K562 (cell line): Measurements from ENCODE around the gene BORCS5. TPM values are rescaled to one million over a fixed set of nuclear protein-coding genes. Genes with fewer than 3 reads are reported as not detected.

Experiments used
- ATAC-seq: fragments of 200-7000 bp; cut with Tn5 transposase; 3 replicates; pipeline ENCODE4 v1.9.1; 2020; ENCODE audit warnings: moderate library complexity
- BruUV-seq: library from RNA; stranded (reverse); fragments of 400-500 nt; replicated peaks from 2 replicates; lab custom pipeline; 2021; lab: Mats Ljungman, UMichigan
- CTCF ChIA-PET: fragments of 300-600 bp; formaldehyde crosslinking; extraction: SDS; loops from one replicate; lab custom pipeline; 2021; ENCODE audit warnings: low intra/inter-chr PET ratio; lab: Yijun Ruan, JAX
- POLR2A ChIA-PET: fragments of 300-600, 350-650 bp; sonication (Branson Sonifier 250); formaldehyde crosslinking; extraction: SDS; loops from one replicate; lab custom pipeline; 2021; ENCODE audit warnings: antibody characterized with exemption, inconsistent platforms; lab: Yijun Ruan, JAX
- DNase-seq, 4 experiments: peaks; one replicate each; pipeline versions ENCODE4 v3.0.0 to v3.0.0-alpha.2; 2011 to 2018; ENCODE audit warnings: low spot score in 3 of 4, mixed read lengths in 3 of 4; ENCODE audit errors: extremely low read depth in 1 of 4
- FAIRE-seq: peaks from 2 replicates; lab custom pipeline; 2011; peaks lifted over from hg19 to GRCh38; lab: Jason Lieb, UNC
- H2AFZ ChIP-seq: 2 replicates; pipeline ENCODE4 v1.6.0; 2011; ENCODE audit warnings: low read depth, low read length, control low read depth, inconsistent platforms
- H3K27ac ChIP-seq: fragments of 200-600 bp; 3 replicates; pipeline ENCODE4 v1.8.0; 2011; ENCODE audit warnings: low read depth, mild to moderate bottlenecking, control low read depth, inconsistent platforms, low read length, moderate library complexity, mixed read lengths; ENCODE audit errors: extremely low read depth
- H3K27me3 ChIP-seq, 2 experiments: fragments of 300-600 bp in 1 of 2; 2 replicates in 1 of 2; 3 replicates in 1 of 2; pipeline versions ENCODE4 v1.6.0 to v1.8.0; 2011; ENCODE audit warnings: inconsistent platforms in 2 of 2, low read length in 2 of 2, mild to moderate bottlenecking in 1 of 2, mixed read lengths in 1 of 2, moderate library complexity in 1 of 2; ENCODE audit not compliant: control insufficient read depth in 2 of 2, insufficient read depth in 2 of 2
- H3K36me3 ChIP-seq: fragments of 300-600 bp; 3 replicates; pipeline ENCODE4 v1.8.0; 2011; ENCODE audit warnings: mild to moderate bottlenecking, low read length, inconsistent platforms; ENCODE audit not compliant: control insufficient read depth, insufficient read depth
- H3K4me1 ChIP-seq, 2 experiments: fragments of 200-600 bp in 1 of 2; replicated peaks in 1 of 2; 2 replicates in 1 of 2; 3 replicates in 1 of 2; pipeline versions ENCODE4 v1.5.1 to v1.8.0; 2011; ENCODE audit warnings: inconsistent platforms in 2 of 2, low read length in 2 of 2, mild to moderate bottlenecking in 1 of 2, mixed read lengths in 1 of 2, moderate library complexity in 1 of 2; ENCODE audit not compliant: control insufficient read depth in 2 of 2, insufficient read depth in 2 of 2
- H3K4me2 ChIP-seq: 2 replicates; pipeline ENCODE4 v1.6.1; 2011; ENCODE audit warnings: low read length, control low read depth, inconsistent platforms, mixed read lengths; ENCODE audit not compliant: insufficient read depth
- H3K4me3 ChIP-seq: fragments of 200-600 bp; sonication (generic), shearing (Covaris generic); 2 replicates; pipeline ENCODE4 v1.5.1; 2016; ENCODE audit warnings: control low read depth, inconsistent platforms
- H3K79me2 ChIP-seq: fragments of 200-600 bp; 3 replicates; pipeline ENCODE4 v1.8.0; 2011; ENCODE audit warnings: low read length, inconsistent platforms; ENCODE audit not compliant: control insufficient read depth, insufficient read depth
- H3K9ac ChIP-seq, 2 experiments: 2 replicates each; pipeline versions ENCODE4 v1.6.0 to v1.6.1; 2011; ENCODE audit warnings: low read depth in 2 of 2, low read length in 2 of 2, control low read depth in 1 of 2, inconsistent platforms in 1 of 2, mild to moderate bottlenecking in 1 of 2, mixed read lengths in 1 of 2; ENCODE audit not compliant: insufficient read depth in 1 of 2
- H3K9me1 ChIP-seq: one replicate; pipeline ENCODE4 v1.6.0; 2011; ENCODE audit warnings: inconsistent platforms, mild to moderate bottlenecking, low read length, moderate library complexity; ENCODE audit not compliant: control insufficient read depth, insufficient read depth
- H3K9me3 ChIP-seq: replicated peaks from 2 replicates; pipeline ENCODE4 v1.5.1; 2011; ENCODE audit warnings: low read depth, low read length, inconsistent platforms; ENCODE audit not compliant: control insufficient read depth, insufficient read depth
- H4K20me1 ChIP-seq: replicated peaks from 2 replicates; pipeline ENCODE4 v1.6.1; 2011; ENCODE audit warnings: low read length, inconsistent platforms, mixed read lengths; ENCODE audit not compliant: control insufficient read depth, insufficient read depth
- EP300 ChIP-seq: IDR thresholded peaks from 2 replicates; pipeline ENCODE4 v1.6.1; 2012; ENCODE audit warnings: low read length, improper control_type of control experiment
- MLX ChIP-seq, 2 experiments: fragments of 450-650 bp in 1 of 2; sonication (generic) in 1 of 2; formaldehyde crosslinking; conservative IDR thresholded peaks; 2 replicates each; pipeline versions ENCODE4 v1.4.0 to v1.8.1; 2020 to 2022; ENCODE audit warnings: mild to moderate bottlenecking in 1 of 2, missing genetic modification reagents in 1 of 2
- SMAD1 ChIP-seq: fragments of 150-350 bp; IDR thresholded peaks from 2 replicates; pipeline ENCODE4 v1.6.1; 2014; ENCODE audit warnings: low read length, low read depth; ENCODE audit not compliant: partially characterized antibody
- WGBS: fragments of 100-300 bp; shearing (Covaris generic); methylation state at CpG from one replicate; pipeline ENCODE4 v1.1.6; 2016; ENCODE audit warnings: low coverage, mixed read lengths; ENCODE audit not compliant: insufficient coverage; ENCODE audit errors: missing lambda C conversion rate; 5-methylcytosine and 5-hydroxymethylcytosine counted together
- in situ Hi-C: fragments of 300-500 bp; cut with MboI; formaldehyde crosslinking; loops from 4 replicates; pipeline ENCODE4 v1.15.0; 2018; ENCODE audit warnings: inconsistent platforms, mixed read lengths
- intact Hi-C: fragments of 100-400 bp; cut with micrococcal nuclease; formaldehyde crosslinking; loops from 2 replicates; pipeline ENCODE4 v1.14.2; 2022
- polyA plus RNA-seq, 8 experiments: library from polyadenylated mRNA; depleted of rRNA in 4 of 8; stranded (reverse) in 5 of 8; unstranded in 3 of 8; fragments of >200 nt; fragmentation: Nextera tagmentation in 2 of 8; fragmentation: Illumina TruSeq in 1 of 8; extraction: Ambion mirVana in 2 of 8; extraction: Trizol in 1 of 8; gene quantifications; 2 replicates each; pipeline versions ENCODE4 v1.2.1 to v1.2.3, GENCODE V29; 2011 to 2014; ENCODE audit warnings: inconsistent platforms in 1 of 8, missing spikeins in 1 of 8
- total RNA-seq, 7 experiments: library from RNA; depleted of rRNA in 6 of 7; stranded (reverse); fragments of >200 nt in 6 of 7; fragmentation: Illumina TruSeq in 2 of 7; extraction: Trizol in 2 of 7; gene quantifications; 2 replicates each; pipeline versions ENCODE4 v1.2.1 to v1.2.3, GENCODE V29; 2011 to 2021; ENCODE audit warnings: low replicate concordance in 1 of 7

BORCS5 gene
- total and polyA plus RNA-seq, 9 of the 15 experiments (the other 6 are each of a cell fraction or from before 2014, with no cell fraction given): 0.31 to 12.4 (median 6.6) TPM

- in situ Hi-C loops (no loop called here), intact Hi-C loops (no loop called here)
- H3K4me3 ChIP-seq: no peak overlapping the region
- H3K79me2 ChIP-seq: no peaks in the 10 kb centered on the region
- H3K4me1 ChIP-seq: peaks cover 6 to 16% of the 10 kb centered on the region in 2 experiments; a peak in 3 of 5 replicates
- H3K9ac ChIP-seq: no peak overlapping the region
- H2AFZ ChIP-seq: no peak overlapping the region
- ATAC-seq (no peak), DNase-seq (no peak), FAIRE-seq (no peak)
- H3K36me3 ChIP-seq: peaks cover 8% of the 10 kb centered on the region; the same call in 1 of the 3 replicates
- no peak overlapping the region for H3K4me2 ChIP-seq
- H3K27ac ChIP-seq: no peak overlapping the region
- POLR2A ChIA-PET: interaction anchor here (0.7 kb wide), 1 partner anchor 12 kb away, joined by 3 read pairs; no protein-coding TSS in a partner anchor
- BruUV-seq: no TSS peak
- no peaks in the 10 kb centered on the region for H3K27me3 ChIP-seq
- H3K9me3 ChIP-seq: no peaks in the 10 kb centered on the region
- 76% methylated on average over 7 of the region's 7 CpGs for WGBS
- no peaks in the 10 kb centered on the region for H3K9me1 ChIP-seq
- CTCF ChIA-PET: no interaction called here
- TF ChIP-seq SMAD1 (no peak), EP300 (no peak), MLX (CRISPR knock-in tag; conservative IDR thresholded peaks at IDR 0.05) (no peak)
- TF ChIP-seq, all 486 proteins: peak for 0
- H4K20me1 ChIP-seq: peaks cover 7% of the 10 kb centered on the region
Measured at GRCh38 chr12:12470751-12471306, 114.0 kb downstream of the BORCS5 start.
